HG03139 (cell line): Measurements from ENCODE around the gene SMAD7.

Source experiments
- ATAC-seq: cut with Tn5 transposase; IDR thresholded peaks from one replicate; pipeline ENCODE4 v1.9.1; 2021; ENCODE audit not compliant: unreplicated experiment

Gene SMAD7

DNA sequence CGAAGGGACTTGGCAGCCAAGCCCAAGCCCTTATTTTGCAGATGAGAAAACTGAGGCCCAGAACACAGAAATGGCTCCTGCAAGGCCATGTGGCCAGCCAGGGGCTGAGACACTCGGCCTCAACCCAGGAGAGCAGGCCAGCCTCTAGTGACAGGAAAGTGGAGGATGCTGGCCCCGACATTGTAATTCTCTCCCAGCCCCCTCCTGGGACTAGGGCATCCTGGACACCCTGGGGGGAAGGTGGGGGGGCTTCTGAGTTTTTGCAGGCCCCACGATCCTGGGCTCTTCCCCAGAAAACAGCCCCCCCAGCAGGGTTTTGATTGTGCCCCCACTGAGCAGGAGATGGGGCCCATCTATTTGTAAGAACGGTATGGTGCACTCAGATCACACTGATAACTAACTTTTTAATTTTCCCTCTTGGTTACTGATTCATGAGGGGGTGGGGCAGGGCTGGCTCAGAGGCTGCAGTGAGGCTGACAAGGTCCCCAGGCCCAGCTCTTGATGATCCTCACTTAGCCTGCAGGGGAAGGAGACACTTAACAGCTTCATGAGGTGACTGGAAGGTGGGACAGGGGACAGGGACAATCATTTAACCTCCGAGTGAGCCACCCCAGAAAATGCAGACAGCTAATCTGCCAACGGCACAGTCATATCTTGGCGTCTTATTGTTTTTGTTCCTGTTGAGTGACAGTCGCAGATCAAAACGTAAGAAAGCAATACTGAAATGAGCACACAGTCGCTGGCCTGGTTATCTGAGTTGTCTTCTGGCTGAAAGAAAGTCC, 18.9 kb downstream of the SMAD7 start:
- ATAC-seq: no peak

DNA sequence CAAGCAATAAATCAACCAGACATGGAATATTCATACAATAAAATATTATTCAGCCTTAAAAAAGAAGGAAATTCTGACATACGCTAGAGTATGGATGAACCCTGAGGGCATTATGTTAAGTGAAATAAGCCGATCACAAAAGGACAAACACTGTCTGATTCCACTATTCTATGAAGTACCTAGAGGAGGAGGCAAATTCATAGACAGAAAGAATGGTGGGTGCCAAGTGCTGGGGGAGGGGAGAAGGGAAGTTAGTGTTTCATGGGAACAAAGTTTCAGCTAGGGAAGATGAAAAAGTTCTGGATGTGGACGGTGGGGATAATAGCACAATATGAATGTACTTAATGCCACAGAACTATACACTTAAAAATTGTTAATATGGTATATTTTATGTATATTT, 19.8 kb downstream of the SMAD7 start:
- no peak for ATAC-seq

DNA sequence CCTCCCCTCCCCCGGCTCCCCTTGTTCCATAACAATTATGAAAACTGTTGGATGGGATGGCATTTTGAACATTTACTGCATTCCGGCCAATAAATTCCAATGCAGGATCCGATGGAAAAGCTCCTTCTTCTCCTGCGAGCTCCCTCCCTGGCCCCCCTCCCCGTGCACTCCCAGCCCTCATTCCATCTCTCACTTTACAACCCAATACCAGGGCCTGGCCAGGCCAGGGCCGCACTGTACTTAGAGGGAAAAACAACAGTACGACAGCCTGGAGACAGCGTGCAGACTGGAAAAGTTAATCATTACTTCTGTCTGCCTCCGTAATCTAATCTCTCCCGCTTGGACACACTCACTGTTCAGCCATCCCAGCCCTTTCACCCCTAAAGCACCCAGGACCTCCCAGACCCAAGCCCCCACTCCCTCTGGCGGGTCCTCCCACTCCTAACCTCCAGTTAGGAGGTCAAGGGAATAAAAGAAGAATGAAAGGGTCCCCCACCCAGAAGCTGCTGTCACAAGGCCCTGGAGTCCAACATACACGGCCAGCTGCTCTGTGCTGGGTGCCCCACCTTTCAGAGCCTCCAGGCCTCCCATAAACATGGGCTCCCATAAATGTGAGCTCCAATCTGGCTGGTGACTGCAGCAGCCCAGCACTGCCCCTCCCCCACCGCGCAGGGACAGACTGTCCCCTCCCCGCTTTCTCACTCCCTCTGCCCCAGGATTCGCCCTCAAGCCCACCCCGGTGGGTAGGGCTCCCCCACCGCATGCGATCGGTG, 20.6 kb downstream of the SMAD7 start:
- no peak for ATAC-seq

DNA sequence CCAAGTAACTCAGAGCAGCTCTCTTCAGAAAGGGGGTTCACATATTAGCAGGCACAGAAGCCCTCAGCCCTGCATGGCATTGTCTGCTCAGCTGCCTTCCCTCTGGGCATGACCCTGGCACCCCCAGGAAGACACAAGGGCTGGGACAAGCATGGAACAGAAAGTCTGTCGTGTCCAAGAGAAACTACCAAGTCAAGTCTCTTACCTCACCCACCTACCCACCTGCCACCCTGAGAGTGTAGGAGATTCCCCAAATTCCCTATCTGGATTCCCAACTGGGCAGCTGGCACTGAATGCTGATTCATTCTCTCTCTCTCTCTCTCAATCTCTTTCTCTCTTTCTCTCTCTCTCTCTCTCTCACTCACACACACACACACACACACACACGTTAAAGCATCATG, 21.6 kb downstream of the SMAD7 start:
- ATAC-seq: no peak

DNA sequence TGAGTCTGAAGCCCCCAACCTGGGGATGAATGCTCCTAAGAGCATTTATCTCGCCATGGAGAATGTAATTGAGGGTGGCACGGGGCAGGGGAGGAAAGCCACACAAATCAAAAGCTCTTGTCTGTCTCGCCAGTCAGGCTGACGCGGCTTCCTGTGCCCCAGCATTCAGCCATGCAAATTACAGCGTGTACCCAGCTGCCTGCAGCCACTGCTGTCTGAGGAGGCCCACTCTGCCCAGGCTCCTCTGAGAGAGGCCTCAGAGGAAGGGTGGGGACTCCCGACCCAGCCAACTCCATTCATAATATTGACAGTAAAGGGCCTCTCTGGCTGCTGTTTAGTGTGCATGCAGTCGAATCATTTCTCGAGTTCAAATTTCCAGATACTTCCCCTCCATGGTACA, 22.0 kb downstream of the SMAD7 start:
- ATAC-seq: peak; percentile 67

- no peak for ATAC-seq
Observed at GRCh38 chr18:48927286-48928080, 23.3 kb downstream of the SMAD7 start.

- no peak for ATAC-seq
Observed at GRCh38 chr18:48926420-48926857, 24.3 kb downstream of the SMAD7 start.

- ATAC-seq: no peak
Observed at GRCh38 chr18:48925491-48925780, 25.3 kb downstream of the SMAD7 start.

GRCh38 chr18:48924630-48925490, 25.9 kb downstream of the SMAD7 start:
- no peak for ATAC-seq

- no peak for ATAC-seq
Observed at GRCh38 chr18:48923746-48924629, 26.8 kb downstream of the SMAD7 start.

- ATAC-seq: no peak
Observed at GRCh38 chr18:48922801-48923730, 27.7 kb downstream of the SMAD7 start.

GRCh38 chr18:48922226-48922800, 28.5 kb downstream of the SMAD7 start:
- ATAC-seq: no peak

DNA sequence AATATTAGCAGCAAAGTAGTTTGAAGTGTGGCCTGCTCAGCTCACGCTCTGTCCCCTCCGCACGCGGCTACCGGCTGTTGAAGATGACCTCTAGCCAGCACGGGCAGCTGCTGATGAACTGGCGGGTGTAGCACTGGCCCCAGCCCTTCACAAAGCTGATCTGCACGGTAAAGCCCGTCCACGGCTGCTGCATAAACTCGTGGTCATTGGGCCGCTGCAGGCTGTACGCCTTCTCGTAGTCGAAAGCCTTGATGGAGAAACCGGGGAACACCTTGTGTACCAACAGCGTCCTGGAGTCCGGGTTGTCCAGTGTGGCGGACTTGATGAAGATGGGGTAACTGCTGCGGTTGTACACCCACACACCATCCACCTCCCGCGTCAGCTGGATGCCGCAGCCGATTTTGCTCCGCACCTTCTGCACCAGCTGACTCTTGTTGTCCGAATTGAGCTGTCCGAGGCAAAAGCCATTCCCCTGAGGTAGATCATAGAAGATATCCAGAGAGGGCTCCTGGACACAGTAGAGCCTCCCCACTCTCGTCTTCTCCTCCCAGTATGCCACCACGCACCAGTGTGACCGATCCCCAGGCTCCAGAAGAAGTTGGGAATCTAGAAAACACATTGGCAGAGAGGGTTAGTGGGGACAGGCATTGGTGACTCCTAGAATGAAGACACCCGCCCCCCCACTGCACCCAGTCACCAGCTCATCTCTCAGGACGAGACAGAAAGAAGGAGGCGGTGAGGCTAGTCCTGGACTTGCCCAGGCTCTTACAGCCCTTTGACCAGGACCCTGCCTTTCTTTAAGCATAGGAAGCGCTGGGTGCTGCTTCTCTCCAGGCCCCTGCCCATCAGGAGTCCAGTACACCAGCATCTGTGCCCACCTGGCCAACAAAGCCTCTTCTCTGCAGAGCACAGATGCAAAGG, 29.2 kb downstream of the SMAD7 start:
- ATAC-seq: no peak

DNA sequence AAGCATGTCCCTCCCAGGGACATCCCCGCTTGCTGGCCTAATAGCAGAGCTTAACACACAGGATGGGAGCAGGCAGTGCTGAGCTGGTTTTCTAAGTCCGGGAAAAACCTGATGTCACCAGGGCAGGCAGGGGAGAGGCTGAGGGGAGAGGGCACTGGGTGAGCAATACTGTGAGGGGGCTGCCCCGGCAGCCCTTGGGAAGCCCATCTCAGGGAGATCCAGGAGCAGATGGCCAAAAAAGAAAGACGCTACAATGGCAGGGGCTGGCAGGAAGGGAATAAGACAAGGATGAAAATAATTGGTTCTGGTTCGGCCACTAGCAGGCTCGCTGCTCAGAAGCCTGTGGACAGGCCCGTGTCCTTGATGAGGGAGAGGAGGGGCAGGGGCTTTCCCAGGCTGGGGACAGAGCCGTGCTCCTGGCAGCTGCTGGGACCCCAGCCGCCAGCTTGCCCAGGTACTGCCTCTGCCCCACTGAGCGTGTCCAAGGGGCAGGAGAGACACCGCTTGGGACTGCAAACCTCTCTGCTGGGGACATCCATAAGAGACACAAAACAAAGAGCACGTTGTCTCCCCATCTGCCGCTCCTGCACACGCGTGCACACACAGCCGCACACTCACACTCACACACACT, 30.2 kb downstream of the SMAD7 start:
- no peak for ATAC-seq

GRCh38 chr18:48919547-48919946, 31.2 kb downstream of the SMAD7 start:
- no peak for ATAC-seq

DNA sequence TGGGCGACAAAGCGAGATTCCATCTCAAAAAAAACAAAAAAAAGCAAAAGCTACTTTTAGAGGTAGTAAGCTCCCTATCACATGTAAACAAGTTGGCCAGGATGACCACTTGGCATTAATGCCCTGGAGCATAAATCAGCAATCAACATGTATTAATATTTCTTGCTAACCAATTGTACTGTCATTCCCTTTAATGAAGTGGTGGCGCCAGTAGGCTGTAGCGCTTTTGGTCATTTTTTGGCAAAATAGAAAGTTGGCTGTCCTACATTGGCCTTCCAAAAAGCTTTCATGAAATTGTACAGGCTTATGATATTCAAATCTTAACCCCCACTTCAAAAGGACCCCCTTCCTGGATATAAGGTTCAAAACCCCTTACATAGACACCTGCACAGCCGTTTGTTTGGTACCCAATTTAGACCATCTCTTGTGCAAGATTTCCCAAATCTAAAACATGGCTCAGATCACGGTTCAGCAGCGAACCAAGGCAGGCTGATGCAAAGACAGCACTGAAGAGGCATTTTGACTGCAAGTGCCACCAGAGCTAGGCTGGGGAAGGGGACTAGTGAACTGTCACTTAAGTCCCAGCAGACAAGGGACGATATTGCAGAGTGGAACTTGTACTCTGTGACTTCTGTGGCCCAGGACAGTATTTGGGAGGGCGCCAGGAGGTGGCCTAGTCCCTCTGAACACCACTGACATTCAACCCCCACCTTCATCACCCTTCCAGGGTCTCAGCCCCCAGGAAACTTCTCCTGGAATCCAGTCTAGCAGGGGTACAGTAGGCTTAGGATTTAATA, 31.9 kb downstream of the SMAD7 start:
- no peak for ATAC-seq
